Measurements from ENCODE around the gene FAM180B. TPM values are rescaled to one million over a fixed set of nuclear protein-coding genes. Genes with fewer than 3 reads are reported as not detected.

FAM180B gene
- total and polyA plus RNA-seq, 4 donors, result not detected

GRCh38 chr11:47536915-47537314, 49.6 kb upstream of the FAM180B start:
- Histone ChIP-seq H3K9me3 (ENCODE audit: control insufficient read depth in 4 of 4, low read length in 3 of 4) (no peaks in the 10 kb centered on the region), H3K27ac (ENCODE audit: low read depth in 1 of 2, low read length in 2 of 2) (no peak overlapping the region), H3K4me3 (ENCODE audit: low read depth in 1 of 3, low read length in 3 of 3) (no peak overlapping the region), H3K4me1 (ENCODE audit: control insufficient read depth in 4 of 4, insufficient read depth in 4 of 4, low read length in 3 of 4) (peaks cover 12 to 34% (median 33%) of the 10 kb centered on the region in 4 donors), H3K36me3 (ENCODE audit: control insufficient read depth in 4 of 4, insufficient read depth in 3 of 4, low read depth in 1 of 4, low read length in 3 of 4) (no peaks in the 10 kb centered on the region), H3K27me3 (ENCODE audit: control insufficient read depth in 4 of 4, insufficient read depth in 4 of 4, low read length in 3 of 4) (no peaks in the 10 kb centered on the region), H3K9ac (ENCODE audit: low read depth in 1 of 2, low read length in 2 of 2) (no peak overlapping the region)
- no peak for DNase-seq (ENCODE audit: low spot score)
- 88% methylated on average over 3 of the region's 3 CpGs for WGBS
- TF ChIP-seq SP1 (IDR thresholded peaks at IDR 0.05) (no peak), TAF1 (conservative IDR thresholded peaks at IDR 0.05) (no peak), RAD21 (IDR thresholded peaks at IDR 0.05) (no peak), FOXA1 (IDR thresholded peaks at IDR 0.05) (no peak), FOXA2 (IDR thresholded peaks at IDR 0.05) (no peak), ZBTB33 (IDR thresholded peaks at IDR 0.05) (no peak), NR2F2 (IDR thresholded peaks at IDR 0.05) (no peak), HNF4G (IDR thresholded peaks at IDR 0.05) (no peak), YY1 (IDR thresholded peaks at IDR 0.05) (no peak), RXRA (IDR thresholded peaks at IDR 0.05) (no peak), REST (IDR thresholded peaks at IDR 0.05) (no peak), GABPA (IDR thresholded peaks at IDR 0.05 in 1 of 2, conservative IDR thresholded peaks at IDR 0.05 in 1 of 2) (no peak), HNF4A (conservative IDR thresholded peaks at IDR 0.05) (no peak), ATF3 (IDR thresholded peaks at IDR 0.05) (no peak), CTCF (IDR thresholded peaks at IDR 0.05; ENCODE audit: low read depth, low read length, missing input control) (no peak), EGR1 (IDR thresholded peaks at IDR 0.05; ENCODE audit: low read depth in 2 of 2) (no peak)
